ENCODE results near the gene LRRC25. TPM values are rescaled to one million over a fixed set of nuclear protein-coding genes. Genes with fewer than 3 reads are reported as not detected.

LRRC25 gene
- total and polyA plus RNA-seq, 9 donors = 1.2 to 2.4 (median 1.5) TPM

DNA sequence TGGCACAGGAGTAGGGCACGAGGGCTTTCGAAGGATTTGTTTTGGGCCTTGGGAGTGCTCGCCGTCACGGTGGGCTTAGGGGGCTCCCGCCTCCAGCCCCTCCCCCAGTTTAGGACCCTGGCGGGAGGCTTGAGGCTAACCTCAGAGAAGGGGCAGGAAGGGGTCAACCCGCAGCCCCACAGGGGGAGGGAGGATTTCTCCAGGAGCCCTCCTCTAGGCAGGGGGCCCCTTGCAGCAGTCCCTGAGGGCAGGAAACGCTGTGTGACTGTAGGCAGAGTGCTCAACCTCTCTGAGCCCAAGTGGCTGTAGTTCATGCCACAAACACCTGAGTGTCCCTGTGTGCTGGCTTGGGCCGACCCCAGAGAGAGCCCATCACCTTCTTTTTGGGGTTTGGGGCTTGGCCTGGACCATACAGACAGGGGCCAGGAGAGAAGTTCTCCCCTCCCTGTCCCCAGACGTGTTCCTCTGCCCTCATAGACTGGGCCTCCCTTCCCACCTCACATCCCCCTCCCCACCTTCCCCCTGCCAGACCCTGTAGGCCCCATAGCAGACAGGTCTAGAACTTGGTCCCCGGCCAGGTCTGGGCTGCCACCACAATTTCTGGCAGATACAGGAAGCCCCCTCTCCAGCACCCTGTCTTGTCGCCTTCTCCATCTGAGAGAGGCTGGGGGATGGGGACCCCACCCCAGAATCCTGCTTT lies 32.4 kb upstream of the LRRC25 start:
- Histone ChIP-seq H3K27ac (ENCODE audit: low read length) (peak overlapping the region; percentile 59), H3K4me1 (ENCODE audit: control insufficient read depth, insufficient read depth, low read length) (peaks cover 84% of the 10 kb centered on the region), H3K4me3 (ENCODE audit: low read length) (no peak overlapping the region), H3K36me3 (ENCODE audit: control insufficient read depth, insufficient read depth, low read length) (peaks cover 22% of the 10 kb centered on the region), H3K27me3 (ENCODE audit: control insufficient read depth, insufficient read depth, low read length) (no peaks in the 10 kb centered on the region), H3K9me3 (replicated peaks; ENCODE audit: control insufficient read depth, low read depth, low read length) (no peaks in the 10 kb centered on the region)
- WGBS (ENCODE audit: insufficient coverage) = 41% methylated on average over 10 of the region's 13 CpGs
- no peak for DNase-seq

DNA sequence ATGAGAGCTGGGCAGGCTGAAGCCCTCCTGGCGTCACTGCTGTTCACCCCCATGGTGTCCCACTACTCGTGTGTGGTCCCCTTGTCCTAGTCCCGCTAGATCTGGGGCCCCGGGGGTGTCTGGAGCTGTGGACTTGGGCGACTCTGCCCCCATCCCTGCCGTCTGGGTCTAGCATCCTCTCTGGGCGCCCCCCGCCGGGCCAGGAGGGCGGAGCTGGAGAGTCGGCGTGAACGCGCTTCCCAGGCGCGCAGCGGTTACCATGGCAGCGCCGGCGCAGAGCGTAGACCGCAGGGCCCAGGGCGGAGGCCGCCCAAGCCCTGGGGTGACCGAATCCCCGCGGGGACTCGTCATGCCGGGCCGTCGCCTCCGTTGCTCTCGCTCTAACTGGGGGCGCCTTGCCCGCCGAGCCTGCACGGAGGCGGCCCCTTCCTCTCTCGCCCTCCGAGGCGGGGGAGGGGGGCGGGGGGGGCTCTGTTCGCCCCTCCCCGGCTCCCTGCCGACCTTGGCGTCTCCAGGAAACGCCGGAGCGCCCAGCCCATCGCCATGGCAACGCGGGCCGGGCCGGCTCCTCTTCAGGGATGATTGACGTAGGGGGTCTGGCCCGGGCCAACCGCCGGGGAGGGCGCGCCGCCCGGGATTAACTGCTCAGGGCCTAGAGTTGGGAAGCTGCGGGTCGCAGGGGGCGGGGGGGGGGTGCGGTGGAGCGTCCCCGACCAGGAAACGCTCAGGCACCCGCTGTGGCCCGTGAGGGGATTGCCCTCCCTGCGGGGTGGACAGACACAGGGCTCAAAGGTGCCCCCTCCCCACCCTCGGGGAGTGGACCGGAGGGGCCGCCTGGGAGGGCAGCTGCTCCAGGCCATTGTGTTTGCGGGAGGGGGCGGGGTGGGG lies 31.6 kb upstream of the LRRC25 start:
- H3K4me1 ChIP-seq (ENCODE audit: control insufficient read depth, insufficient read depth, low read length) = peaks cover 87% of the 10 kb centered on the region
- peaks cover 19% of the 10 kb centered on the region for H3K36me3 ChIP-seq (ENCODE audit: control insufficient read depth, insufficient read depth, low read length)
- H3K27me3 ChIP-seq (ENCODE audit: control insufficient read depth, insufficient read depth, low read length) = no peaks in the 10 kb centered on the region
- no peaks in the 10 kb centered on the region for H3K9me3 ChIP-seq (replicated peaks; ENCODE audit: control insufficient read depth, low read depth, low read length)
- peak; percentile 84 for DNase-seq
- 10% methylated on average over 34 of the region's 77 CpGs for WGBS (ENCODE audit: insufficient coverage)
- peak overlapping the region; percentile 25 for H3K4me3 ChIP-seq (ENCODE audit: low read length)
- H3K27ac ChIP-seq (ENCODE audit: low read length) = peak overlapping the region; percentile 59

DNA sequence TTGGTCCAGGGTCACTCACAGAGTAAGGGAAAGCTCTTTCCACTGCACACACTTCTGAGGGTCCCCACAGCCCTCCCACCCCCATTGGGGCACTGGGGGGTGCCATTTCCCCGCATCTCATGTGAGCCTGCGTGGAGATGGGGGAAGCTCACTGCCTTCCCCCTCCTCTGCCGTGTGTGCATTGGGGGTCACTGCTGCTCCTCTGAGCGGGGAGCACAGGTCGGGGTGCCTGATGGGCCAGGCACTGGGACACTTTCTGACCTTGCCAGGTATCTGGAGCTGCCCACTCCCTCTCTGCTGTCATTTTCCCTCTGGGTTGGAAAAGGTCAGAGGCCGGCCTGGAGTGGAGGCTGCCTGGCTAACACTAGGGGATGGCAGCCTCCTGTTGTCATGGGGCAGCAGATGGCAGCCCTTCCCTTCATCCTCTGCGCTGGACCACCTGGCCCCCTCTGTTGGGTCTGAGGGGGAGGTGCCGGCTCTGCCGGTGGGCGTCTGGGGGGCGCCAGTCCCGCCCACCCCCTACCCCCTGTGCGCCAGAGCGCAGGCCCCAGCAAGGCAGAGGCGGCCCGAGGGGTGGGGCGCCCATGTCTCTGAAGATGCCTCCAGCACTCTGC lies 30.9 kb upstream of the LRRC25 start:
- H3K27me3 ChIP-seq (ENCODE audit: control insufficient read depth, insufficient read depth, low read length) = no peaks in the 10 kb centered on the region
- H3K9me3 ChIP-seq (replicated peaks; ENCODE audit: control insufficient read depth, low read depth, low read length) = no peaks in the 10 kb centered on the region
- peaks cover 91% of the 10 kb centered on the region for H3K4me1 ChIP-seq (ENCODE audit: control insufficient read depth, insufficient read depth, low read length)
- H3K36me3 ChIP-seq (ENCODE audit: control insufficient read depth, insufficient read depth, low read length) = peaks cover 22% of the 10 kb centered on the region
- H3K4me3 ChIP-seq (ENCODE audit: low read length) = no peak overlapping the region
- H3K27ac ChIP-seq (ENCODE audit: low read length) = no peak overlapping the region
- no peak for DNase-seq
- WGBS (ENCODE audit: insufficient coverage) = 33% methylated on average over 5 of the region's 17 CpGs

DNA sequence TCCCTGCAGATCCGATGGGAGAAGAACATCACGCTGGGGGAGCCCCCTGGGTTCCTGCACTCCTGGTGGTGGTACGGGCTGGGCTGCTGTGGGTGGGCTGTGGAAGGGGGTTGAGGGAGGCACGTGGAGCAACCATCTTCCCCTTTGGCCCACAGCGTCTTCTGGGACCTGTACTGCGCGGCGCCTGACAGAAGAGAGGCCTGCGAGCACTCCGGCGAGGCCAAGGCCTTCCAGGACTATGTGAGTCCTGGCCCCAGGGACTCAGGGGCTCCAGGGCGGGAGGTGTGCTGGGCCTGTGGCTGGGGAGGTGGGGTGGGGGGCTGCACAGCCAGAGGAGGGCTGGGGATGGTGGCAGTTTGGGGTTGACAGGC lies 30.3 kb upstream of the LRRC25 start:
- Histone ChIP-seq H3K4me3 (ENCODE audit: low read length) (no peak overlapping the region), H3K9me3 (replicated peaks; ENCODE audit: control insufficient read depth, low read depth, low read length) (no peaks in the 10 kb centered on the region), H3K27me3 (ENCODE audit: control insufficient read depth, insufficient read depth, low read length) (no peaks in the 10 kb centered on the region), H3K4me1 (ENCODE audit: control insufficient read depth, insufficient read depth, low read length) (peaks cover 91% of the 10 kb centered on the region), H3K27ac (ENCODE audit: low read length) (no peak overlapping the region), H3K36me3 (ENCODE audit: control insufficient read depth, insufficient read depth, low read length) (peaks cover 22% of the 10 kb centered on the region)
- DNase-seq = no peak
- 54% methylated on average over 4 of the region's 12 CpGs for WGBS (ENCODE audit: insufficient coverage)

DNA sequence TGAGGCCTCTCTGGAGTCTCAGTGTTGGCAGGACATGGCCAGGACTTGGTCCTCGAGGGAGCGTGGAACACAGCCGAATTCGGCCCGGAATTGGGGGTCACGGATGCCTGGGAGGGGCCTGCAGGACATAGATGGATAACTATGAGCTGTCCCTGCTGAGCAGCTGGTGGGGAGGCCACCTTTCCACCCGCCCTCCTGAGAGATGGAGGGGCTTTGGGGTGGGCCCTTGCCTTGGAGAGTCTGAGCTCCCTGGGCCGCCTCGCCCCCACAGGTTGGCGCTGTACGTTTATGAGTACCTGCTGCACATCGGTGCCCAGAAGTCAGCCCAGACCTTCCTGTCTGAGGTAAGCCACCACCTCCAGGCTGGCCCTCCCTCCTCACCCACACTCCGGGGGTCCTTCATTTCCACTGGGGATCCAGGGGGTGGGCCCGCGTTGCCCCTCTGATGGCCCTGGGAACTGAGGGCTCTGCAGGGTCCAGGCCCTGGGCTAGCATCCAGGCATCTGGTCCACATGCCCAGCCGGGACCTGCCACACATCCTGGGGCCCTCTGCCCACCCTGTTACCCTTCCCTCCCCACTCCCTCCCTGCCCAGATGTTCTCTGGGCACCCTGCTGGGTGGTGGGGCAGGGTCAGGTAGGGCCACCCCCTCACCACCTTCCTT lies 29.8 kb upstream of the LRRC25 start:
- DNase-seq = no peak
- Histone ChIP-seq H3K27ac (ENCODE audit: low read length) (no peak overlapping the region), H3K9me3 (replicated peaks; ENCODE audit: control insufficient read depth, low read depth, low read length) (no peaks in the 10 kb centered on the region), H3K27me3 (ENCODE audit: control insufficient read depth, insufficient read depth, low read length) (no peaks in the 10 kb centered on the region), H3K4me3 (ENCODE audit: low read length) (no peak overlapping the region), H3K4me1 (ENCODE audit: control insufficient read depth, insufficient read depth, low read length) (peaks cover 91% of the 10 kb centered on the region), H3K36me3 (ENCODE audit: control insufficient read depth, insufficient read depth, low read length) (peaks cover 26% of the 10 kb centered on the region)
- 71% methylated on average over 11 of the region's 16 CpGs for WGBS (ENCODE audit: insufficient coverage)

DNA sequence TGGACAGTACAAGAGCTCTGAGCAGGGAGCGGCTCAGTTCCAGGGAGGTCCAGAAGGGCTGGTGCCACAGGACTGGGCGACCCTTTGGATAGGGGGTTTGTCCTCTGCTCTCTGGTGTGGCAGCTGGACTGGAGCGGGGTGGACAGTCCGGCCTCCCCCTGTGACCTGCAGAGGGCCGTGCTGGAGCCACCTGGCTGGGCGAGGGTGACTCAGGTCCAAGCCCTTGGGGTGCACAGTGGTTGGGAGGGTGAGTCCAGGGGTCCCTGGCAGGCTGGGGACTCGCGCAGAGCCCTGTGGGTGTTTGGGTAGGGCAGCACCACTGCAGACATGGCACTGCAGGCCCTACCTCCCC lies 29.0 kb upstream of the LRRC25 start:
- H3K27ac ChIP-seq (ENCODE audit: low read length) = peak overlapping the region; percentile 71
- H3K27me3 ChIP-seq (ENCODE audit: control insufficient read depth, insufficient read depth, low read length) = no peaks in the 10 kb centered on the region
- no peak for DNase-seq
- peaks cover 20% of the 10 kb centered on the region for H3K36me3 ChIP-seq (ENCODE audit: control insufficient read depth, insufficient read depth, low read length)
- H3K4me1 ChIP-seq (ENCODE audit: control insufficient read depth, insufficient read depth, low read length) = peaks cover 89% of the 10 kb centered on the region
- no peak overlapping the region for H3K4me3 ChIP-seq (ENCODE audit: low read length)
- 70% methylated on average over 5 of the region's 8 CpGs for WGBS (ENCODE audit: insufficient coverage)
- H3K9me3 ChIP-seq (replicated peaks; ENCODE audit: control insufficient read depth, low read depth, low read length) = no peaks in the 10 kb centered on the region

DNA sequence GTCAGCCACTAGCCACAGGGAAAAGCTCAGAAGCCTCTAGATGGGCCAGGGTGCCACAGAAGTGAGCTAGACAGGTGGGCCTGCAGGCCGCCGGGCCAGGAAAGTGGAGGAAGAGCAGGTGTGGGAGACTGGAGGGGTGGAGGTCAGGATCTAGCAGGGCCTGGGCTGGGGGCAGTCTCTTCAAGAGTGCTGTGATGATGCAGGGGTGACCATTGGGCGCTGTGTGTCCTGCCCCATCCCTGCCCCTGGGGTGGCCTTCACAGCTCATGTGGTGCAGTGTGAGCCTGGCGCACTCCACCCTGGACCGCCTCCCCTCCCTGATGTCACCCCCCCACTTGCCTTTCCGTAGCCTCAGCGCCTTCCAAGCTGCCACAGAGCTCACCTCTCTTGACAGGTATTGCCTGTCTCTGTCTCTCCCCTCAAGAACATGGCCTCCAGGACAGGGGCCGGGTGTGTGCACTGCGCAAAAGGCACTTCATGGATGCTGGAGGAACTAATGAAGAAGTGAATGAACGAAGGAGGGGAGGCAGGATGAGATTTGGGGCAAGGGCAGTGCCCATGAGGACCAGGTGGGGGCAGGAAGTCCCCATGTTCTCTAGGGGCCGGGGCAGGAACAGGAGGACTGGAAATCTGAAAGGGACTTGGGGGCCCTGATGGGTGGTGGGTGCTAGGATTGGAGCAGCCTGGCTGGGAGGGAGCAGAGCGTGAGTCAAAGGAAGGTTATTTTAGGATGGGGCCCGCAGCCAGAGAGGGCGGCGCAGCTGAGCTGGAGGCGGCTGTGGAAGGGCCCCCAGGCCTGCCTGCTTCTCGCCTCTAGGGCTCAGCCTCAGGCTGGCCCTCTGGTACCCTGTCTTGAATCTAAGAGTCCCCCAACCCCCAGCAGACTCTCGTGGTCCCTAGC lies 28.3 kb upstream of the LRRC25 start:
- Histone ChIP-seq H3K9me3 (replicated peaks; ENCODE audit: control insufficient read depth, low read depth, low read length) (no peaks in the 10 kb centered on the region), H3K36me3 (ENCODE audit: control insufficient read depth, insufficient read depth, low read length) (peaks cover 19% of the 10 kb centered on the region), H3K4me3 (ENCODE audit: low read length) (no peak overlapping the region), H3K27ac (ENCODE audit: low read length) (peak overlapping the region; percentile 87), H3K27me3 (ENCODE audit: control insufficient read depth, insufficient read depth, low read length) (no peaks in the 10 kb centered on the region), H3K4me1 (ENCODE audit: control insufficient read depth, insufficient read depth, low read length) (peaks cover 95% of the 10 kb centered on the region)
- peak; percentile 86 for DNase-seq
- WGBS (ENCODE audit: insufficient coverage) = 63% methylated on average over 12 of the region's 18 CpGs

DNA sequence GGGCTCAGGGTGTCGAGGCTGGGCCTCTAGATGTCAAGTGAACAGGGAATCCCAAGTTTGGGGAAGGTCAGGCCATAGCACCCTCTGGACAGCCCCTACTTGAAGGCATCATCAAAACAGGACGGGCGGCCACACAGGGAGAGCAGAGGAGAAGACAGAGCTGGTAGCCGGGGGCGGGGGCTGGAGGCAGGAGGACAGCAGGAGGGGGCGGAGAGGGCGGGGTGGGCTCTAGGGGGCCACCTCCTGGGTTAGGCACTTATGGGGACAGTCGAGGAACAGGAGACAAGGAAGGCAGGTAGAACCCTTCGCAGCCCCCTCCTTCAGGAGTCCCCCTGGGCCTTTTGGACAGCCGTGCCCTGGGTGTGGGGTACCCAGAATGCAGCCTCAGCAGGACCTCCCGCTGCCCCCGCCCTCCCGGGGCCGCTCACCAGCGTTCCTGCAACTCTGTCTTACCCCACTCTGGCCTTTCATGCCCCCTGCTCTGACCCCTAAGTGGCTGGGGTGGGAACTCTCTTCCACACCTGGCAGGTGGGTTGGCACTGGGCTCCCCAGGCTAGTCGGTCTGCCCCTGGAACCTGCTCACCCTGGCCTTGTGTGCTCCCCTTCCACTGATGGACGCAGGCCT lies 27.6 kb upstream of the LRRC25 start:
- no peaks in the 10 kb centered on the region for H3K9me3 ChIP-seq (replicated peaks; ENCODE audit: control insufficient read depth, low read depth, low read length)
- no peak overlapping the region for H3K4me3 ChIP-seq (ENCODE audit: low read length)
- peaks cover 17% of the 10 kb centered on the region for H3K36me3 ChIP-seq (ENCODE audit: control insufficient read depth, insufficient read depth, low read length)
- H3K27me3 ChIP-seq (ENCODE audit: control insufficient read depth, insufficient read depth, low read length) = no peaks in the 10 kb centered on the region
- H3K4me1 ChIP-seq (ENCODE audit: control insufficient read depth, insufficient read depth, low read length) = peaks cover 99% of the 10 kb centered on the region
- WGBS (ENCODE audit: insufficient coverage) = 68% methylated on average over 10 of the region's 17 CpGs
- H3K27ac ChIP-seq (ENCODE audit: low read length) = peak overlapping the region; percentile 87
- no peak for DNase-seq

Measured in muscle of leg (tissue), 11 donors.